Gastroesophageal sphincter (tissue), 4 donors: ENCODE measurements around the gene SLC1A4. TPM values are rescaled to one million over a fixed set of nuclear protein-coding genes. Genes with fewer than 3 reads are reported as not detected.

Experiments
- ATAC-seq: fragments of 150-250 bp; one replicate; pipeline ENCODE4 v1.9.1; 2016; ENCODE audit warnings: mild to moderate bottlenecking, moderate library complexity
- H3K27ac ChIP-seq, 4 donors: fragments of 200-600 bp; sonication (generic) in 3 of 4; 1 replicate in 3 of 4; 2 replicates in 1 of 4; pipeline ENCODE4 v1.5.1; 2016 to 2019
- H3K27me3 ChIP-seq: fragments of 200-600 bp; sonication (generic); one replicate; pipeline ENCODE4 v1.5.1; 2019
- H3K36me3 ChIP-seq, 2 donors: fragments of 200-600 bp; sonication (generic); one replicate each; pipeline ENCODE4 v1.5.1; 2019; ENCODE audit warnings: control low read depth in 1 of 2
- H3K4me1 ChIP-seq, 3 donors: fragments of 200-600 bp; sonication (generic); 1 replicate in 2 of 3; 2 replicates in 1 of 3; pipeline ENCODE4 v1.5.1; 2016 to 2019; ENCODE audit warnings: control low read depth in 2 of 3
- H3K4me3 ChIP-seq, 2 donors: fragments of 200-600 bp; sonication (generic); one replicate each; pipeline ENCODE4 v1.5.1; 2019; ENCODE audit warnings: mild to moderate bottlenecking in 1 of 2, moderate library complexity in 1 of 2
- H3K9me3 ChIP-seq, 3 donors: fragments of 200-600 bp; sonication (generic); one replicate each; pipeline ENCODE4 v1.5.1; 2017 to 2019; ENCODE audit warnings: control low read depth in 2 of 3
- EP300 ChIP-seq: sonication (generic); formaldehyde crosslinking; IDR thresholded peaks from one replicate; pipeline ENCODE4 v1.6.1; 2017; ENCODE audit warnings: antibody characterized with exemption, mild to moderate bottlenecking
- POLR2A ChIP-seq, 2 donors: fragments of 450-650 bp; IDR thresholded peaks; one replicate each; pipeline ENCODE4 v1.6.1; 2017; ENCODE audit warnings: antibody characterized with exemption in 2 of 2, mild to moderate bottlenecking in 2 of 2, moderate library complexity in 1 of 2
- POLR2AphosphoS5 ChIP-seq: sonication (generic); formaldehyde crosslinking; IDR thresholded peaks from one replicate; pipeline ENCODE4 v1.6.1; 2017; ENCODE audit warnings: antibody characterized with exemption
- WGBS, 2 donors: methylation state at CpG; one replicate each; pipeline ENCODE4 v1.1.5; 2018; ENCODE audit warnings: low coverage in 1 of 2; 5-methylcytosine and 5-hydroxymethylcytosine counted together
- total RNA-seq, 4 donors: library from RNA; depleted of rRNA; stranded (reverse); fragments of >200 nt; gene quantifications; one replicate each; pipeline ENCODE4 v1.1.0, GENCODE V29; 2016
- TF ChIP-seq, protein P1 (sequence below), 4 experiments: fragments of 200-600 bp in 2 of 4; fragments of 450-650 bp in 2 of 4; sonication (generic) in 1 of 4; IDR thresholded peaks; one replicate each; pipeline ENCODE4 v1.5.1; 2017 to 2019; ENCODE audit warnings: antibody characterized with exemption in 4 of 4, mild to moderate bottlenecking in 2 of 4, moderate library complexity in 2 of 4

SLC1A4 gene
- total RNA-seq, 4 donors from 2014 or later: 9.0 to 13.8 (median 11.3) TPM

DNA sequence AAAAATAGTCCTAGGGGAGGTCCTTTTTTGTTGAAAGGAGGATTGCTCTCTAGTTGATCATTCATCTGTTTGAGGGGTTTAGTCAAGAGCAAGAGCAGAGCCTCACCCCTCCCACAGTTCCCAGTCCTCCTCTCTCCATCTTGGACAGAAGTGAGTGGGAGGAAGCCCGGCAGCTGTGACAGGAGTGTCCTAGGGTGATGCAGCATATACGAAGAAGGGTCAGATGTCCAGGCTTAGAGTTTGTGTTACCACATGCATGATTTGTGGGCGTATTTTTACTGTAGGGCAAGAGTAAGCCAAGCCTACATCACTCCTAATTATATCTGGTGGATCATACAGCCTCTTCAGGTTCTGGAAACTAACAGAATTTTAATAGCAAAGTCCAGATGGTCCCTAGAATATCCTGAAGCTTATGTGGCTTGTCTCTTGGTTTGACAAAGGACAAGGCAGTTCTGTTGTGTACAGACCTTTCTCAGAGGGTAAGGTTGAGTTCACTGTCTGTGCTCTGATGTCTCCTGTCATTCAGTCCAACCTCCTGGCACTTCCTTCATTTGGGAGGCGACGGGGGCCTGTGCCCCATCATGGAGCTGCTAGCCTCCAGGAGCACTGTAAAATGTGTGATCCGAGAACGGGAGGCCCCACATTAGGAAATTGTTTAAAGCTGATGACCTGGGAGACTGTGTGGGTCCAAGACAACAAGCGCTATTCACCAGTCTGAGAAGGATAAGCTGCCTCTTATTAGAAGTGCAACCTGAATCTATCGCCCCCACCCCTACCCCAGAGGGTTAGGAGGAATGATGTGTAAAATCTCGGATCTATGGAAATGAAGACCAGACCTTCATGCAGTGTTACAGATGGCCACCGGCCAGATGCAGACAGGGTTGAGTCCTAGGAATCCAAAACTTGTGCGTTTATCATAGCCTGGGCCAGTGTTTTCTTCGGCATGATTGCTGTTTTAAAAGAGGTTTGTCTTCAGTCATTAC lies 73.9 kb downstream of the SLC1A4 start:
- no peaks in the 10 kb centered on the region for H3K36me3 ChIP-seq
- TF ChIP-seq, protein P1, sequence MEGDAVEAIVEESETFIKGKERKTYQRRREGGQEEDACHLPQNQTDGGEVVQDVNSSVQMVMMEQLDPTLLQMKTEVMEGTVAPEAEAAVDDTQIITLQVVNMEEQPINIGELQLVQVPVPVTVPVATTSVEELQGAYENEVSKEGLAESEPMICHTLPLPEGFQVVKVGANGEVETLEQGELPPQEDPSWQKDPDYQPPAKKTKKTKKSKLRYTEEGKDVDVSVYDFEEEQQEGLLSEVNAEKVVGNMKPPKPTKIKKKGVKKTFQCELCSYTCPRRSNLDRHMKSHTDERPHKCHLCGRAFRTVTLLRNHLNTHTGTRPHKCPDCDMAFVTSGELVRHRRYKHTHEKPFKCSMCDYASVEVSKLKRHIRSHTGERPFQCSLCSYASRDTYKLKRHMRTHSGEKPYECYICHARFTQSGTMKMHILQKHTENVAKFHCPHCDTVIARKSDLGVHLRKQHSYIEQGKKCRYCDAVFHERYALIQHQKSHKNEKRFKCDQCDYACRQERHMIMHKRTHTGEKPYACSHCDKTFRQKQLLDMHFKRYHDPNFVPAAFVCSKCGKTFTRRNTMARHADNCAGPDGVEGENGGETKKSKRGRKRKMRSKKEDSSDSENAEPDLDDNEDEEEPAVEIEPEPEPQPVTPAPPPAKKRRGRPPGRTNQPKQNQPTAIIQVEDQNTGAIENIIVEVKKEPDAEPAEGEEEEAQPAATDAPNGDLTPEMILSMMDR (IDR thresholded peaks at IDR 0.05): no peak
- TF ChIP-seq POLR2A (IDR thresholded peaks at IDR 0.05): no peak
- no peak for TF ChIP-seq POLR2AphosphoS5
- TF ChIP-seq EP300: no peak
- peaks cover 2 to 97% (median 26%) of the 10 kb centered on the region in 3 donors for H3K4me1 ChIP-seq
- WGBS, 2 donors: 31 to 53% methylated on average over 7 to 9 of the region's 13 CpGs
- H3K27ac ChIP-seq: peak overlapping the region in 2 of 4 donors; percentile 38 to 55
- no peak overlapping the region for H3K4me3 ChIP-seq
- ATAC-seq: no peak
- H3K27me3 ChIP-seq: no peaks in the 10 kb centered on the region
- H3K9me3 ChIP-seq: no peaks in the 10 kb centered on the region

DNA sequence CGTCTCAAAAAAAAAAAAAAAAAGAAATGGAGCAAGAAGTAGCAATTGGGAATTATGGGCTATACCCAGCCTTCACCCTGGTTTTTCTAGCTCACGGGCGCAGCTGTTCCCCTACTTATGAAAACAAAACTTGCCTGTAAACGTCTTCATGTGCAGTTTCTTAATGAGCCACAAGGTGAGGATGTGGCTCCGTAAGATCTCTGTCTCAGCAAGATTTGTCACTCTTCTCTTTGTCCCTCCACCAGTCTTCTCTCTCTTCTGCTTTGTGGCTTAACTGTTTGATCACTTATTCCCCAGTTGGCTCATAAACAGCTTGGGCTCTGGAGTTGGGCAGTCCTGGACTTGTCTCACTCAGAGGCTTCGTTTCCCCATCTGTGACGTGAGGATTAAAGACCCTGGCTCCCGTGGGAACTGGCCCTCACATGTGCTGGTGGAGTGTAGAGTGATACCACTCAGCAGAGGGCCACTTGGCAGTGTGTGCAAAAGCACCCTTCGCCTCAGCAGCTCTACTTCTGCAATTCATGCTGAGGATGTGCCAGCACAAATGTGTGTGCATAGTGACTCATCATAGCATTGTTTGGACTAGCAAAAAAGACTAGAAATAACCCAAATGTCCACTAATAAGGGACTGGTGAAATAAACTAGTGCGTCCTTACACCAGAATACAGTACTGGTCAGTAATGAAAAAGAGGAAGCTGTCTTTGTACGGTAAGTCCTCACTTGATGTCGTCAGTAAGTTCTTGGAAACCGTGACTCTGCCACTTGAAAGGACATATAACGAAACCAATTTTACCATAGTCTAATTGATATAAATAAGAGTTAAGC lies 75.7 kb downstream of the SLC1A4 start:
- H3K9me3 ChIP-seq: no peaks in the 10 kb centered on the region
- peaks cover 2 to 97% (median 39%) of the 10 kb centered on the region in 3 donors for H3K4me1 ChIP-seq
- peak overlapping the region in 3 of 4 donors; percentile 38 to 62 (median 55) for H3K27ac ChIP-seq
- TF ChIP-seq POLR2AphosphoS5: peak; percentile 58
- TF ChIP-seq POLR2A (IDR thresholded peaks at IDR 0.05): no peak
- TF ChIP-seq EP300: no peak
- TF ChIP-seq, protein P1 (IDR thresholded peaks at IDR 0.05): peak; percentile 62 to 86 (median 74)
- H3K4me3 ChIP-seq: no peak overlapping the region
- peak; percentile 85 for ATAC-seq
- no peaks in the 10 kb centered on the region for H3K27me3 ChIP-seq
- peaks cover 0 to 9% of the 10 kb centered on the region in 2 donors for H3K36me3 ChIP-seq
- WGBS, 2 donors: 34 to 39% methylated on average over 10 to 12 of the region's 14 CpGs

DNA sequence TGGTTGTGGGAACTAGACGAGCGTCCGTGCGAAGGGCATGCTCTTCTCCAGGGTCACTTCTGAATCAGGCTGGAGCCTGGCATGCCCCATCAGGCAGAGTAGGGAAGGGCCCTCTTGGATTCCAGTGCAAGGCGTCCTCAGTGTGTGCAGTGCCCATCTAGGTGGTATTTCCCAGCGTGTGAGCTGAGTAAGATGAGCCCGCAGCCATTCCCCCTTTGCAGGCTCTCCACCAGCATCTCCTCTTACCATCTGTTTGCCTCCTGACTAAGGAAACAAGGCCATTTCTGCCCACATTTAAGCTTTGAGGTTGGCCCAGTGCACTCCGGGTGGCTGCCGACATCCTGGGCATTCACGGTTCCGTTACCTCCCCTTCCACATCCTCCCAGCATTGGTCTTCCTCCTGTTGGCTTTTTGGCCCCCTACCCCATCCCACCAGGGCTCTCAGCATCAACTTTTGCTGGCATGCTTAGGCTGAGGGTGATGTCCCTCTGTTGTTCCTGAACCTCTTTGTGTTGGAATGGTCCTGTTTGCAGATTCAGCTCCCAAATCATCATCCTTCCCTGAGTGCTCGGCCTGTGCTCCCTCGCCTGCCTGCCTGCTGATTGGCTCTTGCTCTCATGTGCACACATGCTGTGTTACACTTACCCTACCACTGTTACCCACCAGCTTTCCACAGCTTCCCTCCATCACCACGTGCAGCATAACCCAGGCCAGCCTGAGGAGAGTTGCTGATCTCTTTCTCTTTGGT lies 78.8 kb downstream of the SLC1A4 start:
- peak overlapping the region in 3 of 4 donors; percentile 14 to 67 (median 51) for H3K27ac ChIP-seq
- H3K4me1 ChIP-seq: peaks cover 2 to 89% (median 47%) of the 10 kb centered on the region in 3 donors
- H3K27me3 ChIP-seq: no peaks in the 10 kb centered on the region
- H3K4me3 ChIP-seq: no peak overlapping the region
- ATAC-seq: no peak
- 61 to 68% methylated on average over 3 to 5 of the region's 14 CpGs for WGBS, 2 donors
- no peaks in the 10 kb centered on the region for H3K9me3 ChIP-seq
- H3K36me3 ChIP-seq: peaks cover 0 to 34% of the 10 kb centered on the region in 2 donors
- no peak for TF ChIP-seq POLR2A (IDR thresholded peaks at IDR 0.05)
- TF ChIP-seq, protein P1 (IDR thresholded peaks at IDR 0.05): no peak
- TF ChIP-seq EP300: no peak
- TF ChIP-seq POLR2AphosphoS5: no peak

DNA sequence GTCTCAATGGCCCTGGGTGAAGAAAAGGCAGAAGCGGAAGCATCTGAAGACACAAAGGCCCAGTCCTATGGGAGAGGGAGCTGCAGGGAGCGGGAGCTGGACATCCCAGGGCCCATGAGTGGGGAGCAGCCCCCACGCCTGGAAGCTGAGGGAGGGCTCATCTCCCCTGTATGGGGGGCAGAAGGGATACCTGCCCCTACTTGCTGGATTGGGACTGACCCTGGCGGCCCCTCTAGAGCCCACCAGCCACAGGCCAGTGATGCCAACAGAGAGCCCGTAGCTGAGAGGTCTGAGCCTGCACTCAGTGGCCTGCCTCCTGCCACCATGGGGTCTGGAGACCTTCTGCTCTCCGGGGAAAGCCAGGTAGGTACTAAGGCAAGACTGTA lies 80.2 kb downstream of the SLC1A4 start:
- TF ChIP-seq EP300 (no peak), POLR2AphosphoS5 (no peak), POLR2A (IDR thresholded peaks at IDR 0.05) (no peak)
- TF ChIP-seq, protein P1 (IDR thresholded peaks at IDR 0.05): no peak
- no peak for ATAC-seq
- H3K9me3 ChIP-seq: no peaks in the 10 kb centered on the region
- H3K27me3 ChIP-seq: no peaks in the 10 kb centered on the region
- WGBS, 2 donors: 83 to 89% methylated on average over 1 to 3 of the region's 6 CpGs
- peaks cover 0 to 49% of the 10 kb centered on the region in 2 donors for H3K36me3 ChIP-seq
- H3K27ac ChIP-seq: peak overlapping the region in 3 of 4 donors; percentile 51 to 77 (median 67)
- H3K4me3 ChIP-seq: no peak overlapping the region
- peaks cover 2 to 86% (median 41%) of the 10 kb centered on the region in 3 donors for H3K4me1 ChIP-seq
